ENCODE measurements around the gene FLNB.
"Not testable (repeated sequence)": the region's sequence is repeated elsewhere in the genome, so short reads cannot be mapped to it uniquely, and the experiment has no call there.

The FLNB gene

GRCh38 chr3:58191361-58191991, 183.3 kb downstream of the FLNB start:
- no peak for DNase-seq

- DNase-seq: no peak
These were observed 183.8 kb downstream of the FLNB start for GRCh38 chr3:58192069-58192468.

- DNase-seq: no peak
These were observed 185.6 kb downstream of the FLNB start for GRCh38 chr3:58193682-58194407.

GRCh38 chr3:58197588-58197987, 189.4 kb downstream of the FLNB start:
- DNase-seq: no peak

- no peak for DNase-seq
These were observed 190.1 kb downstream of the FLNB start for GRCh38 chr3:58198362-58198761.

GRCh38 chr3:58198804-58199203, 190.6 kb downstream of the FLNB start:
- no peak for DNase-seq

- no peak for DNase-seq
These were observed 192.0 kb downstream of the FLNB start for GRCh38 chr3:58200121-58200709.

GRCh38 chr3:58200846-58201355, 192.7 kb downstream of the FLNB start:
- no peak for DNase-seq

- not testable (repeated sequence) for DNase-seq
These were observed 193.2 kb downstream of the FLNB start for GRCh38 chr3:58201451-58201850.

- DNase-seq: no peak
These were observed 194.7 kb downstream of the FLNB start for GRCh38 chr3:58202917-58203360.

- DNase-seq: no peak
These were observed 195.3 kb downstream of the FLNB start for GRCh38 chr3:58203541-58203940.

- no peak for DNase-seq
These were observed 196.5 kb downstream of the FLNB start for GRCh38 chr3:58204720-58205119.

GRCh38 chr3:58205981-58206380, 197.8 kb downstream of the FLNB start:
- no peak for DNase-seq

GRCh38 chr3:58206406-58207011, 198.3 kb downstream of the FLNB start:
- no peak for DNase-seq

GRCh38 chr3:58207954-58208353, 199.7 kb downstream of the FLNB start:
- no peak for DNase-seq

GRCh38 chr3:58209933-58210332, 201.7 kb downstream of the FLNB start:
- no peak for DNase-seq

GRCh38 chr3:58210761-58211460, 202.7 kb downstream of the FLNB start, which contains the start of gene DNASE1L3:
DNASE1L3 (minus strand) TSS chr3:58210972; CDS start chr3:58210906, 66 bp downstream.
- DNase-seq: no peak

- peak; percentile 62 for DNase-seq
These were observed 206.5 kb downstream of the FLNB start for GRCh38 chr3:58214484-58215316.

- DNase-seq: no peak
These were observed 207.2 kb downstream of the FLNB start for GRCh38 chr3:58215317-58216025.

GRCh38 chr3:58216496-58217195, 208.4 kb downstream of the FLNB start:
- no peak for DNase-seq

All from activated CD8-positive, alpha-beta memory T cell treated with anti-CD3 and anti-CD28 coated beads for 24 hours (primary cell).